Effector memory CD8-positive, alpha-beta T cell (primary cell): ENCODE results near the gene ZNF804B.

Experiments
- ATAC-seq: fragments of 150-1000 bp; cut with Tn5 transposase; replicated peaks from 2 replicates; pipeline ENCODE4 v1.10.0; 2021; ENCODE audit warnings: mild to moderate bottlenecking, moderate library complexity
- DNase-seq, 3 experiments: peaks; one replicate each; pipeline ENCODE4 v3.0.0; 2021
- H3K27ac Mint-ChIP-seq, 2 donors: one replicate each; pipeline ENCODE4 v1.8.0; 2022; ENCODE audit warnings: mild to moderate bottlenecking in 2 of 2, mixed read lengths in 2 of 2, moderate library complexity in 2 of 2
- H3K27me3 Mint-ChIP-seq, 2 donors: one replicate each; pipeline ENCODE4 v1.8.0; 2022; ENCODE audit warnings: mixed read lengths in 2 of 2
- H3K36me3 Mint-ChIP-seq: one replicate; pipeline ENCODE4 v1.8.0; 2022; ENCODE audit warnings: mild to moderate bottlenecking, moderate library complexity, mixed read lengths; ENCODE audit not compliant: insufficient read depth
- H3K4me1 Mint-ChIP-seq, 2 donors: one replicate each; pipeline ENCODE4 v1.8.0; 2022; ENCODE audit warnings: low read depth in 2 of 2, mixed read lengths in 2 of 2
- H3K4me3 Mint-ChIP-seq, 2 donors: one replicate each; pipeline ENCODE4 v1.8.0; 2022; ENCODE audit warnings: mild to moderate bottlenecking in 2 of 2, mixed read lengths in 2 of 2, moderate library complexity in 2 of 2
- H3K9me3 Mint-ChIP-seq, 2 donors: one replicate each; pipeline ENCODE4 v1.8.0; 2022; ENCODE audit warnings: mixed read lengths in 2 of 2
- total RNA-seq, 9 experiments: gene quantifications; one replicate each; lab custom pipeline; 2026; lab: John Stamatoyannopoulos, UW

The ZNF804B gene
- 0 to 0.11 (median 0) reads per million in 9 experiments for total RNA-seq

- Mint-ChIP-seq H3K4me1 (no peaks in the 10 kb centered on the region), H3K36me3 (no peaks in the 10 kb centered on the region), H3K9me3 (peaks cover 0 to 2% of the 10 kb centered on the region in 2 donors), H3K27me3 (peaks cover 8 to 24% of the 10 kb centered on the region in 2 donors), H3K4me3 (no peak within 1 kb of the TSS), H3K27ac (no peak within 1 kb of the TSS)
- ATAC-seq (no peak), DNase-seq (no peak)
These were observed at the start of gene ZNF804B for GRCh38 chr7:88759230-88760135. Gene ZNF804B (plus strand): TSS chr7:88759700. CDS start chr7:88759977, 277 bp downstream.

GRCh38 chr7:88735920-88736319 lies 23.6 kb upstream of the ZNF804B start:
- Mint-ChIP-seq H3K4me1 (no peaks in the 10 kb centered on the region), H3K27me3 (no peaks in the 10 kb centered on the region), H3K4me3 (no peak overlapping the region), H3K36me3 (no peaks in the 10 kb centered on the region), H3K9me3 (peaks cover 0 to 10% of the 10 kb centered on the region in 2 donors), H3K27ac (no peak overlapping the region)
- DNase-seq (no peak), ATAC-seq (no peak)

- no peaks in the 10 kb centered on the region for H3K27me3 Mint-ChIP-seq
- no peak for DNase-seq
- no peak overlapping the region for H3K27ac Mint-ChIP-seq
These were observed 21.9 kb upstream of the ZNF804B start for GRCh38 chr7:88737632-88738031.

GRCh38 chr7:88746126-88746525 lies 13.4 kb upstream of the ZNF804B start:
- peaks cover 3% of the 10 kb centered on the region for H3K36me3 Mint-ChIP-seq
- no peaks in the 10 kb centered on the region for H3K4me1 Mint-ChIP-seq
- ATAC-seq (no peak), DNase-seq (no peak)
- peaks cover 0 to 5% of the 10 kb centered on the region in 2 donors for H3K9me3 Mint-ChIP-seq
- no peaks in the 10 kb centered on the region for H3K27me3 Mint-ChIP-seq
- H3K27ac Mint-ChIP-seq = no peak overlapping the region
- H3K4me3 Mint-ChIP-seq = no peak overlapping the region

More at GRCh38 chr7:88737632-88738031, 21.9 kb upstream of the ZNF804B start:
- Mint-ChIP-seq H3K4me1 (no peaks in the 10 kb centered on the region), H3K36me3 (no peaks in the 10 kb centered on the region), H3K4me3 (no peak overlapping the region), H3K9me3 (peaks cover 0 to 10% of the 10 kb centered on the region in 2 donors)
- no peak for ATAC-seq

- Mint-ChIP-seq H3K27ac (no peak overlapping the region), H3K27me3 (peaks cover 8 to 24% of the 10 kb centered on the region in 2 donors), H3K36me3 (peaks cover 3% of the 10 kb centered on the region), H3K9me3 (peaks cover 0 to 2% of the 10 kb centered on the region in 2 donors), H3K4me3 (no peak overlapping the region), H3K4me1 (no peaks in the 10 kb centered on the region)
- ATAC-seq (no peak), DNase-seq (no peak)
These were observed 2.7 kb upstream of the ZNF804B start for GRCh38 chr7:88756802-88757201.

- Mint-ChIP-seq H3K27ac (no peak overlapping the region), H3K36me3 (peaks cover 1% of the 10 kb centered on the region), H3K9me3 (peaks cover 0 to 2% of the 10 kb centered on the region in 2 donors), H3K27me3 (peaks cover 8 to 24% of the 10 kb centered on the region in 2 donors), H3K4me3 (no peak overlapping the region), H3K4me1 (no peaks in the 10 kb centered on the region)
- ATAC-seq = no peak
- no peak for DNase-seq
These were observed 2.1 kb upstream of the ZNF804B start for GRCh38 chr7:88757371-88757770.

GRCh38 chr7:88758381-88759229 lies 895 bp upstream of the ZNF804B start:
- Mint-ChIP-seq H3K27ac (no peak overlapping the region), H3K4me3 (no peak overlapping the region), H3K4me1 (no peaks in the 10 kb centered on the region), H3K36me3 (no peaks in the 10 kb centered on the region), H3K27me3 (peaks cover 8 to 24% of the 10 kb centered on the region in 2 donors), H3K9me3 (peaks cover 0 to 2% of the 10 kb centered on the region in 2 donors)
- DNase-seq (no peak), ATAC-seq (no peak)

- Mint-ChIP-seq H3K27ac (no peak overlapping the region), H3K4me1 (no peaks in the 10 kb centered on the region), H3K4me3 (no peak overlapping the region), H3K27me3 (peaks cover 8 to 24% of the 10 kb centered on the region in 2 donors), H3K36me3 (no peaks in the 10 kb centered on the region), H3K9me3 (peaks cover 0 to 2% of the 10 kb centered on the region in 2 donors)
- DNase-seq = no peak
- ATAC-seq = no peak
These were observed 626 bp downstream of the ZNF804B start for GRCh38 chr7:88760136-88760515.

- Mint-ChIP-seq H3K4me1 (no peaks in the 10 kb centered on the region), H3K27me3 (peaks cover 8 to 24% of the 10 kb centered on the region in 2 donors), H3K27ac (no peak overlapping the region), H3K9me3 (peaks cover 0 to 2% of the 10 kb centered on the region in 2 donors), H3K36me3 (no peaks in the 10 kb centered on the region), H3K4me3 (no peak overlapping the region)
- DNase-seq = no peak
- no peak for ATAC-seq
These were observed 2.3 kb downstream of the ZNF804B start for GRCh38 chr7:88761779-88762178.

- H3K36me3 Mint-ChIP-seq = no peaks in the 10 kb centered on the region
- DNase-seq (no peak), ATAC-seq (no peak)
- H3K4me1 Mint-ChIP-seq = no peaks in the 10 kb centered on the region
- H3K9me3 Mint-ChIP-seq = peaks cover 0 to 7% of the 10 kb centered on the region in 2 donors
- no peak overlapping the region for H3K27ac Mint-ChIP-seq
- no peak overlapping the region for H3K4me3 Mint-ChIP-seq
- no peaks in the 10 kb centered on the region for H3K27me3 Mint-ChIP-seq
These were observed 11.9 kb downstream of the ZNF804B start for GRCh38 chr7:88771417-88771816.

GRCh38 chr7:88772776-88773175 lies 13.3 kb downstream of the ZNF804B start:
- Mint-ChIP-seq H3K36me3 (no peaks in the 10 kb centered on the region), H3K4me1 (no peaks in the 10 kb centered on the region), H3K27ac (no peak overlapping the region), H3K27me3 (no peaks in the 10 kb centered on the region), H3K4me3 (no peak overlapping the region), H3K9me3 (peaks cover 0 to 2% of the 10 kb centered on the region in 2 donors)
- no peak for DNase-seq
- ATAC-seq = no peak

GRCh38 chr7:88775838-88776237 lies 16.3 kb downstream of the ZNF804B start:
- H3K27me3 Mint-ChIP-seq = no peaks in the 10 kb centered on the region
- H3K4me3 Mint-ChIP-seq = no peak overlapping the region
- H3K27ac Mint-ChIP-seq = no peak overlapping the region
- no peak for DNase-seq
- peaks cover 0 to 2% of the 10 kb centered on the region in 2 donors for H3K9me3 Mint-ChIP-seq
- no peaks in the 10 kb centered on the region for H3K36me3 Mint-ChIP-seq
- H3K4me1 Mint-ChIP-seq = no peaks in the 10 kb centered on the region
- ATAC-seq = no peak

- ATAC-seq = no peak
- Mint-ChIP-seq H3K27ac (no peak overlapping the region), H3K36me3 (no peaks in the 10 kb centered on the region), H3K9me3 (peaks cover 0 to 1% of the 10 kb centered on the region in 2 donors), H3K4me3 (no peak overlapping the region), H3K4me1 (no peaks in the 10 kb centered on the region), H3K27me3 (no peaks in the 10 kb centered on the region)
- DNase-seq = no peak
These were observed 28.3 kb downstream of the ZNF804B start for GRCh38 chr7:88787777-88788176.
